DND-41 (cell line): ENCODE results near the gene SRPK2.

ENCODE experiments used
- CTCF ChIP-seq: IDR thresholded peaks from 2 replicates; pipeline ENCODE4 v1.5.1; 2012; ENCODE audit warnings: borderline replicate concordance, low read length, moderate library complexity, mild to moderate bottlenecking; ENCODE audit not compliant: poor library complexity, severe bottlenecking; ENCODE audit errors: extremely low read depth
- EZH2 ChIP-seq: IDR thresholded peaks from 3 replicates; pipeline ENCODE4 v1.6.1; 2012; ENCODE audit warnings: borderline replicate concordance, low read depth, mild to moderate bottlenecking, moderate library complexity, low read length, inconsistent platforms; ENCODE audit not compliant: severe bottlenecking

GRCh38 chr7:105153531-105153930, 235.2 kb downstream of the SRPK2 start:
- TF ChIP-seq CTCF: no peak
- no peak for TF ChIP-seq EZH2
